ENCODE measurements around the gene CCNF. TPM values are rescaled to one million over a fixed set of nuclear protein-coding genes. Genes with fewer than 3 reads are reported as not detected.

The CCNF gene
- polyA plus RNA-seq, 2 of the 4 experiments (the other 2 are of a cell fraction), result 6.5 to 14.4 TPM

GRCh38 chr16:2392025-2392424 lies 37.2 kb upstream of the CCNF start:
- ChIA-PET CTCF (interaction anchor here (0.6 to 1.4 kb wide), 4 partner anchors 10 to 109 kb away, joined by 3 to 4 read pairs (median 3); partner anchors contain the start of gene ABCA3), POLR2A (no interaction called here)
- Histone ChIP-seq H3K27ac (no peak overlapping the region), H3K4me3 (no peak overlapping the region), H3K9me3 (0 out of 3 replicates have a peak, but pooled peaks cover 8% of the 10 kb centered on the region), H3K4me2 (no peak overlapping the region), H3K4me1 (no peaks in the 10 kb centered on the region)
- no peak for TF ChIP-seq POLR2AphosphoS2 (conservative IDR thresholded peaks at IDR 0.05; ENCODE audit: low read length)
- no peak for TF ChIP-seq PBX3 (IDR thresholded peaks at IDR 0.05)
- no peak for TF ChIP-seq BCL3 (IDR thresholded peaks at IDR 0.05)
- no peak for TF ChIP-seq EHMT2 (IDR thresholded peaks at IDR 0.05; ENCODE audit: low read depth)
- no peak for TF ChIP-seq EHF (CRISPR knock-in tag; IDR thresholded peaks at IDR 0.05)
- no peak for TF ChIP-seq ZSCAN20 (CRISPR knock-in tag; IDR thresholded peaks at IDR 0.05)
- no peak for TF ChIP-seq JUNB (IDR thresholded peaks at IDR 0.05)
- TF ChIP-seq USF2 (IDR thresholded peaks at IDR 0.05), result no peak
- no peak for TF ChIP-seq MAFK (IDR thresholded peaks at IDR 0.05; ENCODE audit: partially characterized antibody)
- TF ChIP-seq CBX2 (IDR thresholded peaks at IDR 0.05; ENCODE audit: borderline replicate concordance, low read depth), result no peak
- TF ChIP-seq RFX5 (IDR thresholded peaks at IDR 0.05), result no peak
- TF ChIP-seq TP53 (CRISPR knock-in tag; IDR thresholded peaks at IDR 0.05), result no peak
- no peak for TF ChIP-seq HOXB13 (CRISPR knock-in tag; IDR thresholded peaks at IDR 0.05; ENCODE audit: low read depth)
- no peak for TF ChIP-seq GATA3 (IDR thresholded peaks at IDR 0.05; ENCODE audit: borderline replicate concordance)
- no peak for TF ChIP-seq BHLHE40 (IDR thresholded peaks at IDR 0.05; ENCODE audit: low read depth, low read length)
- no peak for TF ChIP-seq HOXA7 (CRISPR knock-in tag; IDR thresholded peaks at IDR 0.05)
- ATAC-seq (no peak), DNase-seq (ENCODE audit: low read depth in 1 of 2, low spot score in 1 of 2) (no peak), FAIRE-seq (no peak)

- WGBS (ENCODE audit: missing lambda C conversion rate), result 61% methylated on average over 5 of the region's 5 CpGs
- DNase-seq (ENCODE audit: low read depth in 1 of 2, low spot score in 1 of 2) (no peak), ATAC-seq (no peak), FAIRE-seq (no peak)
- Histone ChIP-seq H3K4me1 (no peaks in the 10 kb centered on the region), H3K4me2 (no peak overlapping the region), H3K9me3 (no peaks in the 10 kb centered on the region), H3K4me3 (no peak overlapping the region), H3K27ac (no peak overlapping the region)
- ChIA-PET CTCF (interaction anchor here (0.8 to 1.4 kb wide), 3 partner anchors 16 to 204 kb away, joined by 3 to 6 read pairs (median 3); partner anchors contain the start of gene ABCA3), POLR2A (no interaction called here)
- no peak for TF ChIP-seq RARB (CRISPR knock-in tag; IDR thresholded peaks at IDR 0.05)
- no peak for TF ChIP-seq FOXS1 (CRISPR knock-in tag; IDR thresholded peaks at IDR 0.05)
- no peak for TF ChIP-seq HES2 (IDR thresholded peaks at IDR 0.05)
- TF ChIP-seq ESRRA (IDR thresholded peaks at IDR 0.05; ENCODE audit: borderline replicate concordance, low read length), result no peak
- no peak for TF ChIP-seq ZNF302 (CRISPR knock-in tag; IDR thresholded peaks at IDR 0.05)
Observed at GRCh38 chr16:2398520-2398919, 30.7 kb upstream of the CCNF start.

- H3K4me3 ChIP-seq, result no peak overlapping the region
- no peak for FAIRE-seq
- 43% methylated on average over 4 of the region's 4 CpGs for WGBS (ENCODE audit: missing lambda C conversion rate)
- no peaks in the 10 kb centered on the region for H3K9me3 ChIP-seq
- H3K27ac ChIP-seq, result no peak overlapping the region
- no peak for ATAC-seq
- POLR2A ChIA-PET, result no interaction called here
- no peak for TF ChIP-seq POLR2A (IDR thresholded peaks at IDR 0.05; ENCODE audit: low read length)
- no peak for TF ChIP-seq MAZ (IDR thresholded peaks at IDR 0.05; ENCODE audit: borderline replicate concordance, low read depth, low read length)
- TF ChIP-seq TP53 (CRISPR knock-in tag; IDR thresholded peaks at IDR 0.05), result no peak
- TF ChIP-seq MAFK (IDR thresholded peaks at IDR 0.05; ENCODE audit: partially characterized antibody), result no peak
- TF ChIP-seq CEBPB (IDR thresholded peaks at IDR 0.05), result no peak
- no peak for TF ChIP-seq ZSCAN20 (CRISPR knock-in tag; IDR thresholded peaks at IDR 0.05)
- TF ChIP-seq SMC3 (IDR thresholded peaks at IDR 0.05), result no peak
- no peak for TF ChIP-seq RAD21 (conservative IDR thresholded peaks at IDR 0.05 in 1 of 2, IDR thresholded peaks at IDR 0.05 in 1 of 2)
- no peak for TF ChIP-seq E2F6 (IDR thresholded peaks at IDR 0.05; ENCODE audit: borderline replicate concordance, low read depth)
- TF ChIP-seq FOXS1 (CRISPR knock-in tag; IDR thresholded peaks at IDR 0.05), result no peak
- no peak for TF ChIP-seq ZC3H11A (IDR thresholded peaks at IDR 0.05)
- no peak for TF ChIP-seq ESRRA (IDR thresholded peaks at IDR 0.05; ENCODE audit: borderline replicate concordance, low read length)
- no peak for TF ChIP-seq KDM1A (IDR thresholded peaks at IDR 0.05; ENCODE audit: low read depth)
- no peak for TF ChIP-seq PBX3 (IDR thresholded peaks at IDR 0.05)
- no peak for TF ChIP-seq ZFP36 (IDR thresholded peaks at IDR 0.05; ENCODE audit: borderline replicate concordance, partially characterized antibody)
- TF ChIP-seq HOXA7 (CRISPR knock-in tag; IDR thresholded peaks at IDR 0.05), result no peak
- CTCF ChIA-PET, result no interaction called here
- H3K4me2 ChIP-seq, result no peak overlapping the region
- no peak for DNase-seq (ENCODE audit: low read depth in 1 of 2, low spot score in 1 of 2)
- no peaks in the 10 kb centered on the region for H3K4me1 ChIP-seq
Observed at GRCh38 chr16:2404099-2404498, 25.1 kb upstream of the CCNF start.
